RCC 7860 (cell line): ENCODE measurements around the gene MAP1B.

Source experiments
- DNase-seq: peaks from one replicate; pipeline ENCODE4 v3.0.0-alpha.2; 2015; ENCODE audit warnings: low spot score
- FAIRE-seq: peaks from 2 replicates; lab custom pipeline; 2012; peaks lifted over from hg19 to GRCh38; lab: Jason Lieb, UNC

Gene MAP1B

DNA sequence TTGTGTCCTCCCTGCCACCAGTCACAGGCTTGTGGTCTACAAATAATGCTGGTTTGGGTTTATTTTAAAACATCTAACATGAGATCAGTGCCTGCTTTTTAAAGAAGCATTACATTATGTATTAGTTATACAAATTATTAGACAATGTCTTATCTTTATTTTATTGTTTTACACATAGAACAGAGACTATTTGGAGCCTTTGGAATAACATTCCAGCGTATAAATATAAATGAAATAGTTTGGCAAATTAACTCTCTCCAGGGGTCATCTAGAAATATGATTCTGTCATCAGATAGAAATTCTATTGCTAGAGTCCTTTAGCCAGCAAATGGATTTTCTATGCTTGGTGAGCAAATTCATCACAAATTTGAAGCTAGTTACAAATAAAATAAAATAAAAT is 22.4 kb downstream of the MAP1B start:
- FAIRE-seq (no peak), DNase-seq (no peak)

DNA sequence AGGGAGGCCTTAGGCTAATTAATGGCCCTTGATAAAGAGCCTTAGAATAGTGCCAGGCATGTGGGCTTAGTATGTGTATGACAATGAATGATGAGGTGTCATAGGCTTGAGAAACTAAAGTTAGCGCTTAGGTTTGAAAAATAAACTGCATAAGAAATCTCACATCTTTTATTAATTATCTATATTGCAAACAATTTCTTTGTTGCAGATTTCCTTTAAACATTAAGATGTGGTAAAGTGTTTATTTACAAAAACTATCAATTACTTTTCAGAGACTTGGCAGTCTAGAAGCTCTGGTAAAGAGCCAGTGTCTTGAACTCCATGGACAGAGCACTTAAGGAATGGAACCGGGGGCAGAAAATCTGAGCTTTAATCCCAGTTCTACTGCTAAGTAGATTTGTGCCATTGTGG is 23.1 kb downstream of the MAP1B start:
- DNase-seq (no peak), FAIRE-seq (no peak)

GRCh38 chr5:72133212-72133990 is 26.1 kb downstream of the MAP1B start:
- FAIRE-seq (peak; percentile 84), DNase-seq (peak; percentile 22)

DNA sequence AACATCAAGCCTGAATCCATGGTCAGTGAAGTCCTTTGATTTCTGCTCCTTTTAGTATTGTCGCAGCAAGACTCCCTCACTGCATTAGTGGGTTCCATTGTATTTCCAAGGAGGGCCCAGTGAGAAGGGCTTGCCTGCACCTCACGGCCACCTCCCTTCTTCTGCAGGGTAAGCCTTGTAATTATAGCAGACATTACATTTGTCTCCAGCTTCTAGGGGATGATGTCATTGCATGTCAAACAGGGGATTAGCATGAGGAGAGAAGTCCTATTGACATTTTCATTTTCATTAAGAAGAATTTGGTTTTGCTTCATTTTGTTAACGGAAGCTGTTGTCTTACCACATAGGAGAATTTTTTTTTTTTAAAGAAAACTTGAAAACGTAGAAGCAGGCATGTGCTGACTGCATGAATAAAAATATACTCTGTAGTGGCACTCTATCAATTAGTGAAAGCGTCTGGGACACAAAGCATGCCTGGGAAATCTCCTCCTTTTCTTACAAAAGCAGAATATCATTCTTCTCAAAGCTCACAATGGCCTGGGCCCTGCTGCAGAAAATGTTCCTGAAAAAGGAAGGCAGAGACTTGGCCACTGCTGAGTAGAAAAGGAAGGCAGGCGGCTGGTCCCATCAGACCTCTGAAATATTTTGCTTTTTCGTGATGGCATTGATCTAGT is 27.1 kb downstream of the MAP1B start:
- no peak for DNase-seq
- FAIRE-seq: no peak

DNA sequence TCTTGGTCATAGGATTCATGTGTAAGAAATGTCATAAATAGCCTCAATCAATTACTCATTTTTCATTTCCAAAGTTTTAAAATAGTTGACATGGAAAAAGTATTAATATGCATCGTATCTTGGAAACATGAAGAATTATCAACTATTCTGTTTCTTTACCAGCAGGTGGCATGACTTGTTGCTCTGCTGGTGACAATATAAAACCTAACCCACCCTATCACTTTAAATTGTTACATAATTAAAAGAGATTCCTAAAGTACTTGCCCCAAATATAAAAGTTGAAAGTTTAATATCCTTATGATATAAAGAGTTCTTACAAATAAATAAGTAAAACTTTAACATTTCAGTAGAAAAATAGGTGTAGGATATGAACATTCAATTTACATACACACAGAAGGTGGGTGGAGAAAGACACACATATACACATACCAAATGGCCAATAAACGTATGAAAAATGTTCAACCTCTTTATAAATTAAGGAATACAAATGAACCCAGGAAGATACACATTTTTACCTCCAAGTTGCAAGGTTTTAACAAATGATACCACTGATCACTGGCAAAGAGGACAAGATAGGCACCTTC is 30.6 kb downstream of the MAP1B start:
- DNase-seq: no peak
- peak; percentile 32 for FAIRE-seq

GRCh38 chr5:72138943-72139521 is 31.8 kb downstream of the MAP1B start:
- peak; percentile 81 for DNase-seq
- peak; percentile 92 for FAIRE-seq

DNA sequence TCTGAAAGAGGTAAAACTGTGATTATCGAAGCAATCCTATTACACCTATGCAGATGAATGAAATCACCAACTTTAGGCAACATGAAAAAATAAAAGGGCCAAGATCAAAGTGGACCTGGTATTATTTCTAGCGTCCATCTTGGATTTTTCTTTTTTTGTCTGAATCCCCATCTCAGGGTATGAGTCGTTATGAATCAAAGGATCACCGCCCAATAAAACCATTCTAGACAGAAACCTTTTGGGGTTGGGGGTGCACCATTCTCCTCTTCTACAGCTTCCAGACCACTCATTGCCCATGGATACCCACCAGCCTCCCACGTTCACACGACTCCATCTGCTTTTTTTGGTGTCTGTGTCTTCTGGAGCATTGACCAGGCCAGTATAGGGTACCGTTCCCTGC is 33.4 kb downstream of the MAP1B start:
- FAIRE-seq (no peak), DNase-seq (no peak)

GRCh38 chr5:72141440-72142355 is 34.4 kb downstream of the MAP1B start:
- peak; percentile 78 for DNase-seq
- FAIRE-seq: peak; percentile 81

DNA sequence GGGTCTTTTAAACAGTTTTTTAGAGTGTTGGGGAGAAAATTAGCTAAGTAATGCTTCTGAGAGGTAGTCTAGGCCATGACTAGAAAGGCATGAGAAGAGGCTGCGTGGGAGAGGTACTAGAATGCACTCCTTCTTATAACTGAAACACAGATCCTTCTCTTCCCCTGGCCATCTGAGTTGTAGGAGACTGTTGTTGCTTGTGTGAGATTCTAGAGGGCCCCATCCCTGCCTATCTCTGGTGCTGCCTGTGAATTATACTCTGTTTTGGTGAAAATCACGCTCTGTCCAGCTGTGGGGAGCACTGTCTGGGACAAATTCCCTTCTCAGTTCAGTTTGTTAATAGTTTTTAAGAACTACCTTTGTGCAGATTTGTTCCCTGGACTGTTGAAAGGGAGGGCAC is 37.5 kb downstream of the MAP1B start:
- DNase-seq (no peak), FAIRE-seq (no peak)

DNA sequence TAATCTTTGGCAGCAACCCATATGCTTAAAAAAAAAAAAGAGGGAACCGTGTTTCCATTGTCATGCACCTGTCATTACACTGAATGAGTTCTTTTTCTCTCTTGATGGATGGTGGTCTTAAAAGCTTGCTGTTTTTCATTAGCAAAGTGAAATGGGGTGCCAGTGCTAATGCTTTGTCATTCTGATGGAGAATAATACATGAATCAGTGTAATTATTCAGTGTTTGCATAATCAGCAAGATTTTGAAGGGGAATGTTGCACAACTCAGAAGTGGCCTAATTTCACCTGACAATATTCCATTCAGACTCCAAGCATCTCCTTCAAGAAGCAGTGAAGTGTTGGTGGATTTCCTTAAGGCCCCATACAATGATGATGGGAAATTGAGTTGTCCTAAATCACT is 38.1 kb downstream of the MAP1B start:
- no peak for FAIRE-seq

GRCh38 chr5:72146056-72146455 is 38.8 kb downstream of the MAP1B start:
- DNase-seq: no peak
- no peak for FAIRE-seq

More for the DNA sequence above, 38.1 kb downstream of the MAP1B start:
- DNase-seq: no peak

GRCh38 chr5:72147569-72147968 is 40.3 kb downstream of the MAP1B start:
- FAIRE-seq (no peak), DNase-seq (no peak)

GRCh38 chr5:72149742-72150141 is 42.5 kb downstream of the MAP1B start:
- FAIRE-seq (no peak), DNase-seq (no peak)

GRCh38 chr5:72151169-72151568 is 43.9 kb downstream of the MAP1B start:
- no peak for DNase-seq
- FAIRE-seq: no peak

- DNase-seq (no peak), FAIRE-seq (no peak)
Observed at GRCh38 chr5:72151646-72152045, 44.4 kb downstream of the MAP1B start.

GRCh38 chr5:72152545-72152944 is 45.3 kb downstream of the MAP1B start:
- DNase-seq: no peak
- FAIRE-seq: no peak

DNA sequence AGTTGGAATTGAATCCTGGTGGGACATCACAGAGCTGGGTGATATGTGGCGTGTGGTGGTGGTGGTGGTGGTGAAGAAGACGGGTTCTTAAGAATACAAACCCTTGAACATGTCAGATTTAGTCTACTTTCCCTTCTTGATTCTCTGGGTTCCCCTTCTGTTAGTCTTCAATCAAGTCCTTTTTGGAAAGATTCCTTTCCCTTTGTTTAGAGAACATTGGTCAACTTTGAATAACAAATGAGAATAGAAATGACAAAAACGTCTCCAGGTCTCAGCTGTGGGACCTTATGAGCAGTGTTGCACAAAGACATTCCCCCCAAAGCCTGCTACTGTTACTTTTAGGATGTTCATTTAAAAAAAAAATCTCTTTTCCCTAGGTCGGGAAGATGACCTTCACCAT is 46.3 kb downstream of the MAP1B start:
- FAIRE-seq: no peak
- DNase-seq: no peak

- DNase-seq: no peak
- FAIRE-seq: no peak
Observed at GRCh38 chr5:72154076-72154756, 46.9 kb downstream of the MAP1B start.

- no peak for FAIRE-seq
- peak; percentile 11 for DNase-seq
Observed at GRCh38 chr5:72156946-72157624, 49.8 kb downstream of the MAP1B start.

GRCh38 chr5:72157625-72157962 is 50.3 kb downstream of the MAP1B start:
- DNase-seq (no peak), FAIRE-seq (no peak)
